ENCODE results near the gene NCAPG2.

Gene NCAPG2

GRCh38 chr7:158733775-158734494 is 29.3 kb upstream of the NCAPG2 start:
- no peak for DNase-seq

DNA sequence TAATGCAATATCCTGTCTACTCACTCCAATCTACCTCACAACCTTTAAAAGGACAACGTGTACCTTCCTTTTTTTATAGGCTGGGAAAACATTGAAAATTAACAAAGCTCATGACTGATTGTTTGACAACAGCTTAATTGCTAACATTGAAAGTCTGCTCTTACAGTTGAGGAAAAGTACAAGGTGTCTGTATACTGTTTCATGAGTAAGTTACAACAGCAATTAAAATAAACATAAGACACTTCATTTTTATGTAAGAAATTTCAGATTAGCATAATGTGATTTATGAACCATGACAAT is 28.6 kb upstream of the NCAPG2 start:
- no peak for DNase-seq

GRCh38 chr7:158732494-158733219 is 28.1 kb upstream of the NCAPG2 start:
- no peak for DNase-seq

- peak; percentile 61 for DNase-seq
Measured at GRCh38 chr7:158731761-158732160, 27.2 kb upstream of the NCAPG2 start.

- no peak for DNase-seq
Measured at GRCh38 chr7:158730383-158731346, 26.1 kb upstream of the NCAPG2 start.

- DNase-seq: no peak
Measured at GRCh38 chr7:158729646-158730382, 25.2 kb upstream of the NCAPG2 start.

- DNase-seq: peak; percentile 75
Measured at GRCh38 chr7:158728911-158729645, 24.5 kb upstream of the NCAPG2 start.

DNA sequence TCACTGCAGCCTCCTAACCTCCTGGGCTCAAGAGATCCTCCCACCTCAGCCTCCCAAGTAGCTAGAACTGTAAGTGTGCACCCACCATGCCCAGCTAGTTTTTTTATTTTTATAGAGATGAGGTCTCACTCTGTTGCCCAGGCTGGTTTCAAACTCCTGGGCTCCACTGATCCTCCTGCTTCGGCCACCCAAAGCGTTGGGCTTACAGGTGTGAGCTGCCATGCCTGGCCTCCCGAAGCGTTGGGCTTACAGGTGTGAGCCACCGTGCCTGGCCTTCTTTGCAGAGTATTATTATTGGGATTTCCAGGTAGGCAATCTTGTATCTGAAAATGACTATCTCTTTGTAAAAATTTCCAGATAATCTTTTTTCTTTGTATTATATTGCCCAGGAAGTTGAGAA is 23.1 kb upstream of the NCAPG2 start:
- no peak for DNase-seq

DNA sequence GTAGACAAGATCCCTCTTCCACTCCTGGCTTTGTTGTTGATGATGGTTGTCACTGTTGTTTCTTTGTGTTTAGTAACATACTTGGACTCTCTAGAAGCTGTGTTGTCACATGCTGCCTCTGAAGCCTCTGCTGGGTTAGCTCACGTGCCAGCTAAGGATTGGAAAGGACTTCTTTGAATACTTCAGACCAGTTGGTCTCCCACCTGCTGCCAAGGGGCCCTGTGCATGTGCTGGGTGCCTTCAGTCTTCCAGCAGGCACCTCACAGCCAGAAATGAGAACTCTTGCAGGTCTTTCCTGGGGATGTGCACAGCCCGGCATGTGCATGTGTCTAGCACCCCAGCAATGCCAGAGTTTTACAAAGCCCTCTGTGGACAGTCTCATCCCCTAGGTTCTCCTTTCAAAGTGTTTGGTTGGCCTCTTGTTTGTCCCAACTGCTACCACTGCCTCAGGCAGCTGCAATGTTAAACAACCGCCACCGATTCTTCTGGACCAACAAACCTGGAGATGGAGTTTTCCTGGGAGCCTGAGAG is 21.7 kb upstream of the NCAPG2 start:
- DNase-seq: no peak

GRCh38 chr7:158725506-158725800 is 20.8 kb upstream of the NCAPG2 start:
- DNase-seq: no peak

- DNase-seq: no peak
Measured at GRCh38 chr7:158724658-158725505, 20.3 kb upstream of the NCAPG2 start.

GRCh38 chr7:158723714-158724385 is 19.2 kb upstream of the NCAPG2 start:
- DNase-seq: no peak

DNA sequence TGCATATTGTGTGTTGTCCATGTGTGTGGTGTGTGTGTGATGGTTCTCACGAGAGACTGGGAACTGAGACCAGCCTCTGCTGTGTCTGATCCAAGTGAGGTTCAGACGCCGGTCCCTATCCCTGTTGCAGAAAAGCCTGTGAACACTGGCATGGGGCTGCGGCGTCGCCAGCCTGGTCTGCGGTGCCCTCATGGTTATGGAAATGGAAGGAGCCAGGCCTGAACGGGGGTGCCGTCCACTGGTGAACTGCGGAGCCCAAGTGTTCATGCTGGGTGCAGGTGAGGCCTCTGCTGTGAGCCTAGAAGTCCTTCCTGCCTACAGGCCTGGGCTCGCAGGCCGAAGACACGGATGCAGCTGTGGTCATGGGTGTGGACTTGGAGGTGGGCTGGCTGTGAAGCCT is 18.7 kb upstream of the NCAPG2 start:
- no peak for DNase-seq

- DNase-seq: no peak
Measured at GRCh38 chr7:158722574-158723237, 18.1 kb upstream of the NCAPG2 start.

DNA sequence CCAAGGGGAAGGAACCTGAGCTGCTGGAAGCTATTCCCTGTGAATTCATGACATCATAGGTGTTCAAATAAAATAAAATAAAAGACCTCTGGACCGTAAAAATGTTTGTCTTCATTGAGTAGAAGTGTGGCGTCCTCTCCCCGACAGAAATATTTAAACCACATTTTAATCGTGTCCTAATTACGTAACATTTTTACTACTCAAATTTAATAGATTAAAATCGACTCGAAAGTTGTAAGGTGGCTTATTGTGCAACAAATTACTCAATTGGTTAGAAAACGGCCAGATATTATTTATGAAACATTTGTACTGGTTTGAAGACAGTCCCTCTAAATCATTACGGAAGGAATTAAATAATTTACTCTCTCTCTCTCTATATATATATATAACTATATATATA is 15.5 kb upstream of the NCAPG2 start:
- no peak for DNase-seq

DNA sequence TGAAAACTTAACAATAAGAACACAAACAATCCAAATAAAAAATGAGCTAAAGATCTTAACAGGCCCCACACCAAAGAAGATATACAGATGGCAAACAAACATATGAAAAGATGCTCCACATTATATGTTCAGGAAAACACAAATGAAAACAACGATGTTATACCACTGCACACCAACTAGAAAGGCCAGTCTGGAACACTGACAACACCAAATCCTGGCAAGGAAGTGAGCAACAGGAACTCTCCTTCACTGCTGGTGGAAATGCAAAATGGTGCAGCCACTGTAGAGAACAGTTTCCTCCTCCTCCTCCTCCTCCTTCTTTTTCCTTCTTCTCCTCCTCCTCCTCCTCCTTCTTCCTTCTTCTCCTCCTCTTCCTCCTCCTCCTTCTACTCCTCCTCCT is 12.2 kb upstream of the NCAPG2 start:
- DNase-seq: peak; percentile 17

- DNase-seq: no peak
Measured at GRCh38 chr7:158710651-158711102, 6.1 kb upstream of the NCAPG2 start.

DNA sequence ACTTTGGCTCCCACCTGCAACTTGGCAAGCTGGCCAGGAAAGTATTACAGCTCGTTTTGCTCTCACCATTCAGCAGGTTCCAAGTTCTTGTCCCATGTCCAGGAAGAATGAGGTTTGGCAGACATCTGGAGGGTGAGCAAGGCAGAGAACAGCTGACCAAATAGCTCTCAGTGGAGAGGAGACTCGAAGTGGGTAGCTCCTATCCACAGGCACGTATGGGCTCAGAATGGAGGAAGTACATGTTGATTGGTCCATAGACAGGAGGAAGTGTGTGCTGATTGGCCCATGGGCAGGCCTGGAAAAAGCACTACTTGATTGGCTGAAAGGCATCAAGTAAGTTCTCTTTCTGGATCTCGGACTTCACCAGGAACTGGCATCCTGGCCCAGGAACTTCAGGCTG is 3.0 kb upstream of the NCAPG2 start:
- no peak for DNase-seq

DNA sequence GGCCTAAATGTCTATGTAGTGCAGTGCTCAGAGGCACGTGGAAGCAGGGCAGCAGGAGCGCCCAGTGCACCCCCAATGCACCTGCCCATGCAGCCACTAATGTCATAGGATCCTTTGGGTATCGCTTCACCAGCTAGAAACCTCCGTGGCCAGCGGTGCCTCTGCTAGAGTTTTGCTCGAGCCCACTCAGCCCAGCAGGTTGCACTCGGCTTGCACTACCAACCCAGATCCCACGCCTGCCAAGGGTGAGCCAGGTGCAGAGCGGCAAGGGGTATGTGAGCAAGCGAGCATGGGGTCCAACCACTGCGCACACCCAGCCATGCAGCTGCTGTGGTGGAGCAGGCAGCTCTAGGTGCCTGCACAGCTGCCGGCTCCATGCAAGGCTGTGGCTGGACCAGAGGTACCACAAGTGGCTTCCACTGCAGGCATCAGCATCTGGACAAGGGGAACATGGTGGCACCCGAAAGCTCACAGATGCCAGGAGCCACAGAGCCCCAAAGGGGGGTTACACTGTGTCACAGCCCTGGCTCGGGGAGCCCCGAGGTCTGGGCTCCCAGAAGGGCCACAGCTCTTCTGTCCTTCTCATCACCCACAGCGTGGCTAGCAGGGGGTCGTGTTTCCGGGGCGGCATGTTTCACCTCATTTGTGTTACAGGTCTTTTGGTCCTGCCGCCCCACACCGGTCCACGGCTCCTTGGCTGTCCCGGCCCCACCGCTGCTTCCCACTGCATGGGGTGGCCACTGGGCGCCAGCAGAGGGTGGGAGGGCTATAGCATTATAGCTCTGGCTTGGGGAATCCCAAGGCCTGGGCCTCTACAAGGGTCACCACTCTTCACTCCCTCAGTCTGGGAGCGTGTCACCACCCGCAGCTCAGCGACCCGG is 2.3 kb upstream of the NCAPG2 start:
- DNase-seq: no peak

All from NCI-H69 (cell line).